GM10266 (cell line): ENCODE measurements around the gene LIN7C.

Experiments
- DNase-seq: peaks from one replicate; pipeline ENCODE4 v3.0.0; 2012; ENCODE audit errors: extremely low spot score
- CTCF ChIP-seq: IDR thresholded peaks from 2 replicates; pipeline ENCODE4 v1.5.1; 2012; ENCODE audit warnings: mild to moderate bottlenecking, low read depth; ENCODE audit not compliant: control insufficient read depth, insufficient read depth; ENCODE audit errors: missing control alignments

Gene LIN7C

GRCh38 chr11:27509908-27510307, 3.3 kb upstream of the LIN7C start:
- DNase-seq: no peak
- TF ChIP-seq CTCF: no peak

DNA sequence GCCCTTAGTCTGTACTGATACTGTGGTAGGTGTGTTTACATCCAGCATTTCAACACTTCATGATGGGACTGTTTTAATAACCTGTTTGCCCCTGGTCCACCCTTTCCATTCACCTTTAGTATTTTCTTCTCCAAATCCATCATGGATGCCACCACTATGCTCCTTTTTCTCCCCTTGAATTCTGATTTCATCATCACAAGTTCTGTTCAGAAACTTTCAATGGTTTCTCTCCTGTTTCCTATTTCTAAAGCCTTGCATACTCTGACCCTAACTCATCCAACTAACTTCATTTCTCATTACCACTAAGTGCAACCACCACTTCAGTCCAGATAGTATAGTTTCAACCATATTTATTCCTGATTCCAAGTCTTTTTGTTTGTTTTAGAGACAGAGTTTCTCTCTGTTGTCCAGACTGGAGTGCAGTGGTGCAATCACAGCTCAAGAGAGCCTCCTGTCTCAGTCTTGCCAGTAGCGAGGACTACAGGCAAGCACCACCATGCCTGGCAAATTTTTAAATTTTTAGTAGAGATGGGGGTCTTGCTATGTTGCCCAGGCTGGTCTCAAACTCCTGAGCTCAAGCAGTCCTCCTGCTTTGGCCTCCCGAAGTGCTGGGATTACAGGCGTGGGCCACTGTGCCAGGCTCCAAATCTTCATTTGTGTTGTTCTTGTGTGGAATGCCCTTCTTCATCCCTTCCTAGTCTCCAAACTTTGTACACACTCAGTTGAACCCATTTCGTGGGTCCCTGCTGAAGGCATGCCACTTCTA, 1.2 kb upstream of the LIN7C start:
- no peak for TF ChIP-seq CTCF
- no peak for DNase-seq

DNA sequence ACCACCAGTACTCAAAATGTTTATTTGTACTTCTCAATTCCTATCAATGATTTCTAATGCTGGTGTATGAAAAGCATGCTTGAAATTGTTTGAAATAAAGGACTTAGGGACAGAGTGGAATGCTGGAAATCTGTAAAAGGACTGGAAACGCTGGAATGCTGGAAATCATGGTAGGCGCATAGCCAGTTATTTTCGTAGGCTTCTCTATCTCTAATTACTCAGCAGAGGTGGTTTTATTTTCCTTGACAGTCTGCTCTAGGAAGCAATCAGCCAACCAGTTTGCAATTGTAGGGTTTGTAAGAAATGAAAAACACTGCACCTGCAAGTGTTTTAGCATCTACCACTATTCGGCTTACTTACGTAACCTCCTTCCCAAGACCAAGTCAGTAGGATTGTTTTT, 788 bp downstream of the LIN7C start:
- no peak for DNase-seq

GRCh38 chr11:27504205-27504604, 2.4 kb downstream of the LIN7C start:
- no peak for TF ChIP-seq CTCF
- no peak for DNase-seq

More for the DNA sequence above, 788 bp downstream of the LIN7C start:
- no peak for TF ChIP-seq CTCF

DNA sequence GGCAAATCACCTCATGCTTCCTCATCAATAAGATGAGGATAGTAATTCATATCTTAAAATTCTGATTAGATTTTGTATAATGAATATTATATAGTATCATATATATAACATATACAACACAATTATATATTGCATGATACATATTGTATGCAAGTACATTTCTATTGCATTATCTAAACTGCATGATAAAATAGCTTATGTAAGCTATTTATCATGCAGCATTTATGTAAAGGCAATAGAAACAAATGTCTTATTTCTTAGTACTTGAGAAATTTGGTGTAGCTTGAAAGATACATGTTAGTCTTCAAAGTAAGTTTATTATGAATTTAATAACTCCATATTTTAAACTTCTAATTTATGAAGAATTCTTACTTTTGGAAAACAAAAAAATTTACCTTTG, 5.5 kb downstream of the LIN7C start:
- DNase-seq: no peak
- TF ChIP-seq CTCF: no peak

DNA sequence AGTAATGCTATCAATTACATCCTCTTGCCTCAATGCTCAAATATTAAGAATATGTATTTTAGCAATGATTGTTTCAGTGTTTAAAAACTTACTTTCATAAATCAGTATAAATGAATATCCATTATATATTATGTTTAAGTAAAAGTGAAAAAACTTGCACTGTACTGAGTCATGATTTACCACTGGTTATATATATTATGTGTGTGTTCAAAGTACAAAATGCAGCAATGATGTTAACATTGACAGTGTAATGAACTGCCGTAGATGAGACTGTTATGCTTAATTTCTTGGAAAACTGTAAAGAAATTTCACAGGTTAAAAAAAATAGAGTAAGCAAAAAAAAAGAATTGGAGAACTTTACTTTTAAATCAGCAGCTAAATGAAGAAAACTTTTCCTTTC, 8.7 kb downstream of the LIN7C start:
- DNase-seq: no peak
- TF ChIP-seq CTCF: no peak

DNA sequence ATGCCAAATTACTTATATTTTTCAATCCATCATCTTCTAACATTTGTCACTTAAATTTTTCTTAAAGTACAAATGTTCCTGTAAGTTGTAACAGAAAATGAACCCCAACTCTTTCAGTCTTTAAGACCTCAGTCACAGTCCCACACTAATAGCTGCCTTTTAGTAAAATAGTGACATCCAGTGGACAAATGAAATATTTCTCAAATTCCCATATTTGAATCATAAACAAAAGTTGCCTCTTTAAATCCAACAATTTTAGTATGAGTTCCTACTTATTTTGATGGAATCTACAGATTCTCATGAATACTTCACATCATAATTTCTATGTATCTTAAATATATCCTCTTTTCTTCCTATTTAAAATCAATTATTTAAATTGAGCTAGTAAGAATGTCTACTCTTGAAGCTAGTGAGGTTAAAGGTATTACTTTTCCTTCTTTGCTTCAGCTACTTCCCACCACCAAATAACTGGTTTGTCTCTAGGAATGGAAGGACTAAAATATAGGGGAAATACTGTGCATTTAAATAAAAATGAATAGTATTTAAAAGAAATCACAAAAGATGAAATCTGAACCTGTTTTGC, 9.2 kb downstream of the LIN7C start:
- peak; percentile 42 for TF ChIP-seq CTCF

More for the DNA sequence above, 9.2 kb downstream of the LIN7C start:
- DNase-seq: no peak
